Measurements from ENCODE around the gene PALS2. TPM values are rescaled to one million over a fixed set of nuclear protein-coding genes. Genes with fewer than 3 reads are reported as not detected.

The PALS2 gene
- total RNA-seq, 1 donor from 2014 or later: 18.9 TPM

DNA sequence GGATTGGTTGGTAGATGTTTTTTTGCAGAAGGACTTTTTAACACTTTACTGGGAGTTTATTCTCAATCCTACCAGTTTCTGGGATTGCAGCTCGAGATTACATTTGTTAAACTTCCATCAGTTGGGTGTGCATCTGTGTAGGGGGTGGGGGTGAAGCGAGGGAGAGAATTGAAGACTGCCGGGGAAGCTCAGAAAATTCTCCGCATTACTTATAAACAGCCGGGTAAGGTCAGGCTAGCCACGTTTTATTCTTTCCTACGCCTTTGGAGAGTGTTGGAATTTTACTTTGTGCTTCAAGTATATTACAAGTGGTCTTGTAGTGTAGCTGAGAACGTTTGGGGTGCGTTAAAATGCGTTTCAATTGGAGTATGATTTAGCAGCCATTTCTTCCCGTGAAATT, 1.1 kb downstream of the PALS2 start:
- no peaks in the 10 kb centered on the region for H3K27me3 ChIP-seq
- no peaks in the 10 kb centered on the region for H3K36me3 ChIP-seq
- peaks cover 20% of the 10 kb centered on the region for H3K4me1 ChIP-seq
- peak overlapping the region; percentile 12 for H3K27ac ChIP-seq
- H3K4me3 ChIP-seq: peak overlapping the region; percentile 70 to 88
- intact Hi-C loops (cut with DNase I): no loop called here
- H3K9me3 ChIP-seq: no peaks in the 10 kb centered on the region
- no peak for TF ChIP-seq POLR2AphosphoS5 (IDR thresholded peaks at IDR 0.05; ENCODE audit: insufficient read depth in 1 of 2, low read depth in 1 of 2)
- TF ChIP-seq, protein P1, sequence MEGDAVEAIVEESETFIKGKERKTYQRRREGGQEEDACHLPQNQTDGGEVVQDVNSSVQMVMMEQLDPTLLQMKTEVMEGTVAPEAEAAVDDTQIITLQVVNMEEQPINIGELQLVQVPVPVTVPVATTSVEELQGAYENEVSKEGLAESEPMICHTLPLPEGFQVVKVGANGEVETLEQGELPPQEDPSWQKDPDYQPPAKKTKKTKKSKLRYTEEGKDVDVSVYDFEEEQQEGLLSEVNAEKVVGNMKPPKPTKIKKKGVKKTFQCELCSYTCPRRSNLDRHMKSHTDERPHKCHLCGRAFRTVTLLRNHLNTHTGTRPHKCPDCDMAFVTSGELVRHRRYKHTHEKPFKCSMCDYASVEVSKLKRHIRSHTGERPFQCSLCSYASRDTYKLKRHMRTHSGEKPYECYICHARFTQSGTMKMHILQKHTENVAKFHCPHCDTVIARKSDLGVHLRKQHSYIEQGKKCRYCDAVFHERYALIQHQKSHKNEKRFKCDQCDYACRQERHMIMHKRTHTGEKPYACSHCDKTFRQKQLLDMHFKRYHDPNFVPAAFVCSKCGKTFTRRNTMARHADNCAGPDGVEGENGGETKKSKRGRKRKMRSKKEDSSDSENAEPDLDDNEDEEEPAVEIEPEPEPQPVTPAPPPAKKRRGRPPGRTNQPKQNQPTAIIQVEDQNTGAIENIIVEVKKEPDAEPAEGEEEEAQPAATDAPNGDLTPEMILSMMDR (IDR thresholded peaks at IDR 0.05): no peak
- TF ChIP-seq POLR2A (IDR thresholded peaks at IDR 0.05): no peak
- DNase-seq (ENCODE audit: extremely low spot score in 2 of 2): no peak

DNA sequence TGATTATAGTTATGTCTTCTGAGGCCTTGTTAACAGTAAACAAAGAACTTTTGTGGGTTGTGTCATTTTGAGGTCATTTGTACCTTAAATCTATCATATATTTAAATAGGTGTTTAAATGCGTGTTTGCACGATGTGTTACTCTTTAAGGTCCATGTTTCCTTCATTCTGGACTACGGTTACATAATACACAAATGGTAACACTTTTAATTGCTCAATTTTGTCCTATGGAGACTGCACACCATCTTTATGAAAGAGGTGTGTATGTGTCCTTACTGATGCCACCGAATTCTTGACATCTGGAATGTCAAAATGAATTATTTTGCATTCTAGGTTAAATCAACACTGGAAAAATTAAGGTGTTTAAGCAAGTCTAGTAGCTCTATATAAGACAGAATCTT, 1.7 kb downstream of the PALS2 start:
- H3K27me3 ChIP-seq: no peaks in the 10 kb centered on the region
- intact Hi-C loops (cut with DNase I): no loop called here
- peak overlapping the region in 1 of 2 donors; percentile 88 for H3K4me3 ChIP-seq
- H3K36me3 ChIP-seq: no peaks in the 10 kb centered on the region
- no peaks in the 10 kb centered on the region for H3K9me3 ChIP-seq
- TF ChIP-seq POLR2AphosphoS5 (IDR thresholded peaks at IDR 0.05; ENCODE audit: insufficient read depth in 1 of 2, low read depth in 1 of 2): no peak
- TF ChIP-seq POLR2A (IDR thresholded peaks at IDR 0.05): no peak
- TF ChIP-seq, protein P1 (IDR thresholded peaks at IDR 0.05): no peak
- no peak for DNase-seq (ENCODE audit: extremely low spot score in 2 of 2)
- H3K4me1 ChIP-seq: peaks cover 20% of the 10 kb centered on the region
- no peak overlapping the region for H3K27ac ChIP-seq

DNA sequence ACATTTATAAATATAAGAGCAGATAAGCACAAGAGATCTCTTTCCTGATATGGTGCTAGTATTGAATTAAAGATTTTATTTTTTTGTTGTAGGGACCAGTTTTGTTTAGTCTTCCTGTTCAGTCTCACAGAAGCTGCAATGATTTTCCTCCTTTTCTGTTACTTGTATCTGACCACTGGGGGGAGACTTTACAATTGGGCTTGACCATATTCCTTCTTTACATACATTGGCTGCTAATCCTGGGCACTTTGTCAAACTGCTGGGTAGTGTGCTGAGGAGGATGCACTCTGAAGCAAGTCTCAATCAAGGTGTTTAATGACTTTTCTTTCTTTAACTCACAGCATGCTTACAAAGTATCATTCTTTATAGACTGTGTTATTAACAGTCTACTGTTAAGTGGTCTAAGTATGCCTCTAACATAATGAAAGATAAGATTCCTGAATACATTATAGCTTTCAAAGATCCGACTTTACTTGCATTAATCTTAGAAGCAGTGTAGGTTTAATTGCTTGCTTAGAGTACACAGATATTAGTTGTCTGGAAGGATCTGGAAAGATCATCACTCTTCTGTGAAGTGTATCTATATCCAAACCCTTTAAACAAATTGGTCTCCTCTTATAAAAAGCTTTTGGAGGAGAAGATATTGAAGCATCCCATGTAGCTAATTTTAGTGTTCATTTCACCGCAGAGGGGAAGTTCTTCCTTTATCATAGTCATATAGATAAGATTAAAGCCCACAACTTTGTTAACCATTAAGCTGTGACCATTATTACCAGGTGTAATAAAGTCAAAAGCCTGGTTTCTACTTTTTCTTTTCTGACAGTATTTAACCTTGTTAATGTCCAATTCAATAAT, 3.1 kb downstream of the PALS2 start:
- Histone ChIP-seq H3K4me3 (no peak overlapping the region), H3K4me1 (peaks cover 20% of the 10 kb centered on the region), H3K9me3 (no peaks in the 10 kb centered on the region), H3K27ac (no peak overlapping the region), H3K36me3 (no peaks in the 10 kb centered on the region), H3K27me3 (no peaks in the 10 kb centered on the region)
- DNase-seq (ENCODE audit: extremely low spot score in 2 of 2): no peak
- intact Hi-C loops (cut with DNase I): no loop called here
- TF ChIP-seq, protein P1 (IDR thresholded peaks at IDR 0.05): peak in 1 of 3 experiments; percentile 25
- TF ChIP-seq POLR2AphosphoS5 (IDR thresholded peaks at IDR 0.05; ENCODE audit: insufficient read depth in 1 of 2, low read depth in 1 of 2) (no peak), POLR2A (IDR thresholded peaks at IDR 0.05) (no peak)

DNA sequence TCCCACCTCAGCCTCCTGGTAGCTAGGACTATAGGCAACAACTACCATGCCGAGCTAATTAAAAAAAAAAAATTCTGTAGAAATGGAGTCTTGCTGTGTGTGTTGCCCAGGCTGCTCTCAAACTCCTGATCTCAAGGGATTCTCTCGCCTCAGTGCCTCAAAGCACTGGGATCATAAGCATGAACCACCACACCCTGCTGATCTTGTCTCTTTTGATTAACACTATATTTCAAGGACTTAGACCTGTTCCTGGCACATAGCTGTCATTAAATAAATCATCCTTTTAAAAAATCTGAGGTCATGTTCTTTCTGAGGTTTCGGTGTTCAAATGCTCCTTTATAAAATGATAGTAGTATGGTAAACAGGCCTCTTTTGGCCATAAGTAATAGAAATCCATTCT, 4.8 kb downstream of the PALS2 start:
- no peak overlapping the region for H3K27ac ChIP-seq
- no peak for DNase-seq (ENCODE audit: extremely low spot score in 2 of 2)
- peaks cover 11% of the 10 kb centered on the region for H3K4me1 ChIP-seq
- H3K36me3 ChIP-seq: no peaks in the 10 kb centered on the region
- intact Hi-C loops (cut with DNase I): no loop called here
- no peak overlapping the region for H3K4me3 ChIP-seq
- H3K27me3 ChIP-seq: no peaks in the 10 kb centered on the region
- TF ChIP-seq POLR2A (IDR thresholded peaks at IDR 0.05) (no peak), POLR2AphosphoS5 (IDR thresholded peaks at IDR 0.05; ENCODE audit: insufficient read depth in 1 of 2, low read depth in 1 of 2) (no peak)
- TF ChIP-seq, protein P1 (IDR thresholded peaks at IDR 0.05): no peak
- no peaks in the 10 kb centered on the region for H3K9me3 ChIP-seq

DNA sequence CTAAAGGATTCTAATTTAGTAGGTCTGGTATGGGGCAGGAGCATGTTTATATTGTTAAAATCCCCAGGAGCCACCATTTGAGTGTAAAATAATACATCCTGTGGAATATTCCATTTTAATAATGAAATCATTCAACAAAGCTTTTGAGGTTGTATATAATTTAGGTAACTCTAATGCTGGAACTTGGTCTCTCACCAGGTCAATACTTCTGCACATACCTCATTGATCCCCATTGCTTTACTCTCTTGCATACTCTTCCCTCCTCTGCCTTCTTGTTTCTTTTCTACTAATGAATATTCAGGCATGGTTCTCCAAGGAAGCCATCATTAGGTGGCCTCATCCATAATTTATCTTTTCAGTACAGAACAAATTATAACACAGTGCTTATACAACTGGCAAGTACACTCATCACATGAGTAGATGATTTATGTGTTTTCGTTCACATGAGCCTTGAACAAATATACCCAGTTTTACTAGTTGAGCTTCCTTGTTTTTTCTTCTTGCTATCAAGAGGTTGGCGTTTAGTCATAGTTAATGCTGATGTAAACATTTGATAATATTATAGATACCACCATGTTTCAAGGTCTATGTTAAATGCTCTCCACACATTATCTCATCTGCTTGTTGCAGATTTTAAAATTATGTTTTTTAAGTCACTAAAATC, 7.2 kb downstream of the PALS2 start:
- Histone ChIP-seq H3K27me3 (no peaks in the 10 kb centered on the region), H3K9me3 (no peaks in the 10 kb centered on the region), H3K27ac (no peak overlapping the region), H3K4me1 (no peaks in the 10 kb centered on the region), H3K4me3 (no peak overlapping the region), H3K36me3 (no peaks in the 10 kb centered on the region)
- TF ChIP-seq POLR2AphosphoS5 (IDR thresholded peaks at IDR 0.05; ENCODE audit: insufficient read depth in 1 of 2, low read depth in 1 of 2): peak in 1 of 2 donors; percentile 64
- TF ChIP-seq, protein P1 (IDR thresholded peaks at IDR 0.05): no peak
- intact Hi-C loops (cut with DNase I): no loop called here
- no peak for DNase-seq (ENCODE audit: extremely low spot score in 2 of 2)

All from vagina (tissue), 2 donors.